ENCODE data around the gene ELOA.

GRCh38 chr1:23745515-23745914 lies 2.2 kb downstream of the ELOA start:
- TF ChIP-seq CTCF (tag by site-specific recombination; IDR thresholded peaks at IDR 0.05) (no peak), ZFP37 (tag by site-specific recombination; IDR thresholded peaks at IDR 0.05) (no peak), ZBTB26 (tag by site-specific recombination; optimal IDR thresholded peaks at IDR 0.05) (no peak), ZBTB44 (tag by site-specific recombination; IDR thresholded peaks at IDR 0.05) (no peak), ZBTB11 (tag by site-specific recombination; conservative IDR thresholded peaks at IDR 0.05; ENCODE audit: low read depth) (no peak), ZNF274 (IDR thresholded peaks at IDR 0.05; ENCODE audit: low read length) (no peak), ZNF274 (tag by site-specific recombination; IDR thresholded peaks at IDR 0.05; ENCODE audit: borderline replicate concordance) (no peak), ZBTB7A (tag by site-specific recombination; IDR thresholded peaks at IDR 0.05; ENCODE audit: low read depth) (no peak), ATF2 (tag by site-specific recombination; IDR thresholded peaks at IDR 0.05; ENCODE audit: low read depth) (no peak), MEIS1 (CRISPR knock-in tag; IDR thresholded peaks at IDR 0.05; ENCODE audit: borderline replicate concordance) (no peak), KLF17 (tag by site-specific recombination; IDR thresholded peaks at IDR 0.05) (no peak), ZNF449 (tag by site-specific recombination; IDR thresholded peaks at IDR 0.05) (no peak)
- TF ChIP-seq, protein P1, sequence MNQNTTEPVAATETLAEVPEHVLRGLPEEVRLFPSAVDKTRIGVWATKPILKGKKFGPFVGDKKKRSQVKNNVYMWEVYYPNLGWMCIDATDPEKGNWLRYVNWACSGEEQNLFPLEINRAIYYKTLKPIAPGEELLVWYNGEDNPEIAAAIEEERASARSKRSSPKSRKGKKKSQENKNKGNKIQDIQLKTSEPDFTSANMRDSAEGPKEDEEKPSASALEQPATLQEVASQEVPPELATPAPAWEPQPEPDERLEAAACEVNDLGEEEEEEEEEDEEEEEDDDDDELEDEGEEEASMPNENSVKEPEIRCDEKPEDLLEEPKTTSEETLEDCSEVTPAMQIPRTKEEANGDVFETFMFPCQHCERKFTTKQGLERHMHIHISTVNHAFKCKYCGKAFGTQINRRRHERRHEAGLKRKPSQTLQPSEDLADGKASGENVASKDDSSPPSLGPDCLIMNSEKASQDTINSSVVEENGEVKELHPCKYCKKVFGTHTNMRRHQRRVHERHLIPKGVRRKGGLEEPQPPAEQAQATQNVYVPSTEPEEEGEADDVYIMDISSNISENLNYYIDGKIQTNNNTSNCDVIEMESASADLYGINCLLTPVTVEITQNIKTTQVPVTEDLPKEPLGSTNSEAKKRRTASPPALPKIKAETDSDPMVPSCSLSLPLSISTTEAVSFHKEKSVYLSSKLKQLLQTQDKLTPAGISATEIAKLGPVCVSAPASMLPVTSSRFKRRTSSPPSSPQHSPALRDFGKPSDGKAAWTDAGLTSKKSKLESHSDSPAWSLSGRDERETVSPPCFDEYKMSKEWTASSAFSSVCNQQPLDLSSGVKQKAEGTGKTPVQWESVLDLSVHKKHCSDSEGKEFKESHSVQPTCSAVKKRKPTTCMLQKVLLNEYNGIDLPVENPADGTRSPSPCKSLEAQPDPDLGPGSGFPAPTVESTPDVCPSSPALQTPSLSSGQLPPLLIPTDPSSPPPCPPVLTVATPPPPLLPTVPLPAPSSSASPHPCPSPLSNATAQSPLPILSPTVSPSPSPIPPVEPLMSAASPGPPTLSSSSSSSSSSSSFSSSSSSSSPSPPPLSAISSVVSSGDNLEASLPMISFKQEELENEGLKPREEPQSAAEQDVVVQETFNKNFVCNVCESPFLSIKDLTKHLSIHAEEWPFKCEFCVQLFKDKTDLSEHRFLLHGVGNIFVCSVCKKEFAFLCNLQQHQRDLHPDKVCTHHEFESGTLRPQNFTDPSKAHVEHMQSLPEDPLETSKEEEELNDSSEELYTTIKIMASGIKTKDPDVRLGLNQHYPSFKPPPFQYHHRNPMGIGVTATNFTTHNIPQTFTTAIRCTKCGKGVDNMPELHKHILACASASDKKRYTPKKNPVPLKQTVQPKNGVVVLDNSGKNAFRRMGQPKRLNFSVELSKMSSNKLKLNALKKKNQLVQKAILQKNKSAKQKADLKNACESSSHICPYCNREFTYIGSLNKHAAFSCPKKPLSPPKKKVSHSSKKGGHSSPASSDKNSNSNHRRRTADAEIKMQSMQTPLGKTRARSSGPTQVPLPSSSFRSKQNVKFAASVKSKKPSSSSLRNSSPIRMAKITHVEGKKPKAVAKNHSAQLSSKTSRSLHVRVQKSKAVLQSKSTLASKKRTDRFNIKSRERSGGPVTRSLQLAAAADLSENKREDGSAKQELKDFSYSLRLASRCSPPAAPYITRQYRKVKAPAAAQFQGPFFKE (tag by site-specific recombination; IDR thresholded peaks at IDR 0.05; ENCODE audit: borderline replicate concordance): no peak
